Measurements from ENCODE around the gene TBX6.

TBX6 gene

GRCh38 chr16:30114411-30114810 lies 22.7 kb upstream of the TBX6 start:
- TF ChIP-seq PKNOX1 (IDR thresholded peaks at IDR 0.05) = no peak
- TF ChIP-seq LEF1 (IDR thresholded peaks at IDR 0.05; ENCODE audit: borderline replicate concordance) = no peak
- TF ChIP-seq NFRKB (IDR thresholded peaks at IDR 0.05) = no peak
- no peak for TF ChIP-seq FOXK2 (IDR thresholded peaks at IDR 0.05)
- TF ChIP-seq SP1 (IDR thresholded peaks at IDR 0.05) = no peak
- no peak for TF ChIP-seq FOXM1 (IDR thresholded peaks at IDR 0.05; ENCODE audit: borderline replicate concordance)
- TF ChIP-seq ARNT (IDR thresholded peaks at IDR 0.05) = no peak
- TF ChIP-seq ZNF384 (IDR thresholded peaks at IDR 0.05) = no peak
- TF ChIP-seq HDGF (IDR thresholded peaks at IDR 0.05; ENCODE audit: borderline replicate concordance) = no peak
- no peak for TF ChIP-seq TARDBP (IDR thresholded peaks at IDR 0.05)
- no peak for TF ChIP-seq CTBP1 (IDR thresholded peaks at IDR 0.05; ENCODE audit: borderline replicate concordance)
- no peak for TF ChIP-seq L3MBTL2 (conservative IDR thresholded peaks at IDR 0.05)
- TF ChIP-seq SUZ12 (IDR thresholded peaks at IDR 0.05) = no peak
- TF ChIP-seq ELF4 (IDR thresholded peaks at IDR 0.05) = no peak
- CTCF ChIA-PET = interaction anchor here (4.4 kb wide), 1 partner anchor 22 kb away, joined by 36 read pairs; the partner anchor contains the start of gene TBX6
- DNase-seq (ENCODE audit: extremely low spot score) = no peak
- POLR2A ChIA-PET = interaction anchor here (0.9 to 1.1 kb wide), 4 partner anchors 9 to 22 kb away, joined by 3 to 5 read pairs (median 3); partner anchors contain the start of genes MAPK3 and TBX6

GRCh38 chr16:30113711-30114333 lies 22.1 kb upstream of the TBX6 start:
- ChIA-PET CTCF (interaction anchor here (4.4 kb wide), 1 partner anchor 21 kb away, joined by 36 read pairs; the partner anchor contains the start of gene TBX6), POLR2A (interaction anchor here (0.9 to 1.0 kb wide), 2 partner anchors 10 to 11 kb away, joined by 3 read pairs; partner anchors contain the start of gene MAPK3)
- no peak for DNase-seq (ENCODE audit: extremely low spot score)
- TF ChIP-seq ZNF384 (IDR thresholded peaks at IDR 0.05) = no peak
- no peak for TF ChIP-seq NFRKB (IDR thresholded peaks at IDR 0.05)
- TF ChIP-seq TARDBP (IDR thresholded peaks at IDR 0.05) = no peak
- TF ChIP-seq ARNT (IDR thresholded peaks at IDR 0.05) = no peak
- TF ChIP-seq PKNOX1 (IDR thresholded peaks at IDR 0.05) = no peak

GRCh38 chr16:30113031-30113710 lies 21.4 kb upstream of the TBX6 start, which contains the start of gene GDPD3:
Gene GDPD3 (minus strand): TSS chr16:30113537. CDS start chr16:30113478, 59 bp downstream.
- DNase-seq (ENCODE audit: extremely low spot score) = no peak
- TF ChIP-seq CTBP1 (IDR thresholded peaks at IDR 0.05; ENCODE audit: borderline replicate concordance) (no peak), HDGF (IDR thresholded peaks at IDR 0.05; ENCODE audit: borderline replicate concordance) (no peak), FOXM1 (IDR thresholded peaks at IDR 0.05; ENCODE audit: borderline replicate concordance) (no peak), NFRKB (IDR thresholded peaks at IDR 0.05) (no peak), LEF1 (IDR thresholded peaks at IDR 0.05; ENCODE audit: borderline replicate concordance) (no peak), ELF4 (IDR thresholded peaks at IDR 0.05) (no peak), ZNF384 (IDR thresholded peaks at IDR 0.05) (no peak), FOXA1 (IDR thresholded peaks at IDR 0.05) (no peak), PKNOX1 (IDR thresholded peaks at IDR 0.05) (no peak), FOXK2 (IDR thresholded peaks at IDR 0.05) (no peak), SUZ12 (IDR thresholded peaks at IDR 0.05) (no peak), SP1 (IDR thresholded peaks at IDR 0.05) (no peak), TARDBP (IDR thresholded peaks at IDR 0.05) (no peak), L3MBTL2 (conservative IDR thresholded peaks at IDR 0.05) (no peak), ARNT (IDR thresholded peaks at IDR 0.05) (no peak), BHLHE40 (IDR thresholded peaks at IDR 0.05; ENCODE audit: borderline replicate concordance) (no peak)
- ChIA-PET POLR2A (interaction anchor here (0.8 to 1.9 kb wide), 7 partner anchors 8 to 20 kb away, joined by 3 to 15 read pairs (median 4); partner anchors contain the start of gene MAPK3), CTCF (interaction anchor here (1.6 to 4.4 kb wide), 5 partner anchors 10 to 46 kb away, joined by 3 to 36 read pairs (median 11); partner anchors contain the start of genes ALDOA and TBX6)

GRCh38 chr16:30112197-30113030 lies 20.7 kb upstream of the TBX6 start:
- ChIA-PET CTCF (interaction anchor here (0.6 to 4.4 kb wide), 17 partner anchors 9 to 503 kb away, joined by 3 to 36 read pairs (median 4); partner anchors contain the start of genes ALDOA, DCTPP1 and TBX6), POLR2A (interaction anchor here (0.8 to 1.9 kb wide), 10 partner anchors 8 to 71 kb away, joined by 3 to 15 read pairs (median 4); partner anchors contain the start of genes ALDOA, CORO1A, MAPK3 and TBX6)
- DNase-seq (ENCODE audit: extremely low spot score) = peak; percentile 95
- TF ChIP-seq HDGF (IDR thresholded peaks at IDR 0.05; ENCODE audit: borderline replicate concordance) = no peak
- TF ChIP-seq ARNT (IDR thresholded peaks at IDR 0.05) = 0 out of 2 replicates have a peak, but pooled peaks have one; percentile 55
- TF ChIP-seq ZNF384 (IDR thresholded peaks at IDR 0.05) = no peak
- no peak for TF ChIP-seq FOXK2 (IDR thresholded peaks at IDR 0.05)
- no peak for TF ChIP-seq PKNOX1 (IDR thresholded peaks at IDR 0.05)
- no peak for TF ChIP-seq ELF4 (IDR thresholded peaks at IDR 0.05)
- TF ChIP-seq NFRKB (IDR thresholded peaks at IDR 0.05) = no peak
